GM10847 (cell line): ENCODE data around the gene MYO5B.

Experiments used
- POLR2A ChIP-seq: IDR thresholded peaks from 2 replicates; pipeline ENCODE4 v1.6.1; 2011; ENCODE audit not compliant: insufficient read length; ENCODE audit errors: extremely low read depth

The MYO5B gene

DNA sequence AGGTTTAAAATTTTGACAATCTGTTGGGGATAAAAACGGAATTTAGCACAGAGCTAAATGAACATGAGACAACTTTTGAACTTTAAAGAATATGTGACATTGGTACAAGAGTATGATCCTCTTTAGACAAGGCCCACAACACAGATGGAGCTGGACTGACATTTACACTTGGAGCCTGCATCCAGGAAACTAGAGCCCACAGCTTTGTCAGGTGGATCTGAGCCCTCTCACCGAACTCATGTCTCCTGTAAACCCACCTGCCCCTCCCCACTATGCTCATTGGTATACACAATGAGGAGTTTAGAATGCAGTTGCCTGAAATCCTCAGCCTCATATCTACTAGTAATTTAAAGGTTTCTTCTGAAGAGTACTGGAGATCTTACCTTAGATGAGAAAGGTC is 359.5 kb downstream of the MYO5B start:
- no peak for TF ChIP-seq POLR2A

DNA sequence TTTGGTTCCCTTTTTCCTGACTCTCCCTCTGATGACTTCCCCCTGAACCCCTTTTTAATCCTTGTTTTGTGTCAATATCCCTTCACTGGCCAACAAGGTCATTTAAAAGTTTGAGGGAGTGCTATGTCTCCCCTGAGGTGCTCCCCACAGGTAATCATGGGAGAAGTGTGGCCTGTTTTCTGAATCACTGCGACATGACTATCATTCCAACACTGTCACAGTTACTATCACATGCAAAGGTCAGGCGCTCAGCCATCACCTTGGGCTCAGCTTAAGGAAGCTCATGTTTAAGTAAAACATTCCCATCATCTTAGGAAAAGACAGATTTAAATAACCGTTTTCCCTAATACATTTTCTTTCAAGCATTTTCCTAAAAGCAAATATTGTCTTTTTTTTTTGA is 360.7 kb downstream of the MYO5B start:
- no peak for TF ChIP-seq POLR2A

DNA sequence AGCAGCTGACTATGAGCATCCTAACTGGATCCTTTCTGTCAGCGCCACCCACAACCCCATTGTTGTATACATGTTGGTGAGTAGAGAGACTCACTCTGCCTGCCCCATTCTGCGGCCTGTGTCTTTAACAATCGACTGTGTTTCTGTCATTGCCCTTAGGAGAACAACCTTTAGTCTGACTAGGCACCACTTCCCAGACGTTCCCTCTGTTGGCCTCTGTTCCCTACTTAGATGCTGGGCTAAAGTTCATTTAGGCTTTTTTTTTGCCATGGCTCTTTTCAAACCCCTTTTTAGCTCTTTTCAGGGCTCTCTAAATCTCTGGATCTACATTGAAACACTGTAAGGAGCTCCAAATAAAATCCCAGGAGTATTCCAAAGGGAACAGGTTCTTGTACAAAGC is 361.1 kb downstream of the MYO5B start:
- TF ChIP-seq POLR2A: no peak

DNA sequence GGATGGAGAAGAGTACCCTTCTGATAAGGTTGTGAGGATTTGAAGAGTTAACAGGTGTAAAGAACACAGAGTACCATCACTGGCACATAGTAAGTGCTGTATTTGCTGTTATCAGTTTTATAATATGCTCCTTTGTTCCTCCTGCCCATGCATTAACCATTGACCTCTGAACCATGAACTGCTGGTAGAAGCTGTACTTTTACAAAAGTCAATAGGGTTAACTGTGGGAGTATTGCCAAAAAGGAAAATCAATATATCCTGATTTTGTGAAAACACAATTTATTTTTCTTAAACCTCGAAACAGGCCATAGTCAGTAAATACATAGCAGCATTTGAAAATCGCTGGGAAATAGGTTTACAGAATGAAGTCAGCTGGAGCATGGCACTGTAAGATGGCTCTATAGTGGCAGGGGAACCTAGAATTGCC is 362.7 kb downstream of the MYO5B start:
- TF ChIP-seq POLR2A: no peak

DNA sequence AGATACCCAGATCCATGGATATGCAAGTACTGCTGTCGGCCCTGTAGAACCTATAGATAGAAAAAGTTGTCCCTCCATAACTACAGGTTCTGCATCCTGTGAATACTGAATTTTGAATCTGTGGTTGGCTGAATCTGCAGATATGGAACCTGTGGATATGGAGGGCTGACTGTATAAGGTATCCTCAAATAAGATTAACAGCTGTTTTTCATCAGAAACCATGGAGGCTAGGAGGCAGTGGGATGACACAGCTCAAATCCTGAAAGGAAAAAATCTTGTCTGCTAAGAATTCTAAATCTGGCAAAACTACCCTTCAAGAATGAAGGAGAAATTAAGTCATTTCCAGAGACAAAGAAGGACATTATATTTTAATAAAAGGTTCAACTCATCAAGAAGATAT is 367.0 kb downstream of the MYO5B start:
- TF ChIP-seq POLR2A: no peak

DNA sequence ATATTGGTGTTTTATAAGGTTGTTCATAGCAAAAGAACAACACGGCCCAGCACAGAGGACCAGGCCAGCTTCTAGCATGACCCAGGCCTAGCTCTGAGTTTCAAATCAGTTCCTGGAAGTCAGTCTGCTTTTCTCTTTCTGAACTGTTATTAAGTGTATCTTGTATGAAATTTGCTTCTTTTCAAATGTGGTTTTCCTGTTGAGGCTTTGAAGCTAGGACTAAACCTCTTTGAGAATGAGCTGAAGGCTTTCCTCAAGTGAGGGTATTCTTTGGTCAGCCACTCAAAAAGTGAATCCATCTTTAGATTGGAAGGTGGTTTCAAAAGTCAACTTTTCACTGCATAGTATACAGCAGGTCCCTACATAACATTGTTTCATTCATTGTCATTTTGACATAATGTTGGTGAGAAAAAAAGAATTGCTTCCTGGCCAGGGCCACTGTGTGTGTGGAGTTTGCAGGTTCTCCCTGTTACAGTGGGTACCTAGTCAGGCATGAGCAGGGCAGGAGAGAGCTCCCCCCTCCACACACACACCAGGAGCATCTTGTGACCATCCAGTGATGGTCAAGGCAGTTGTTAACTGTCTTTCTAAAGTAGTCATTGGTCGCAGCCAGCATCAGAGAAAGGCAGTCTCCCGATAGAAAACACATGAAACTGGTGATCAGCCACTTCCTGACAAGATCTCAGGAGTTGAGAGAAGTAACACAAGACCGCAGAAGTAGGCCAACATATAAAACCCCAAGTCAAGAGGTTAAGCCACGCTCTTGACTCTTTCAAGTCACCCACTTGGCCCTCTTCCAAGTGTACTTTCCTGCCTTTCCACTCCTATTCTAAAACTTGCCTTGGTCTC is 374.9 kb downstream of the MYO5B start:
- no peak for TF ChIP-seq POLR2A

DNA sequence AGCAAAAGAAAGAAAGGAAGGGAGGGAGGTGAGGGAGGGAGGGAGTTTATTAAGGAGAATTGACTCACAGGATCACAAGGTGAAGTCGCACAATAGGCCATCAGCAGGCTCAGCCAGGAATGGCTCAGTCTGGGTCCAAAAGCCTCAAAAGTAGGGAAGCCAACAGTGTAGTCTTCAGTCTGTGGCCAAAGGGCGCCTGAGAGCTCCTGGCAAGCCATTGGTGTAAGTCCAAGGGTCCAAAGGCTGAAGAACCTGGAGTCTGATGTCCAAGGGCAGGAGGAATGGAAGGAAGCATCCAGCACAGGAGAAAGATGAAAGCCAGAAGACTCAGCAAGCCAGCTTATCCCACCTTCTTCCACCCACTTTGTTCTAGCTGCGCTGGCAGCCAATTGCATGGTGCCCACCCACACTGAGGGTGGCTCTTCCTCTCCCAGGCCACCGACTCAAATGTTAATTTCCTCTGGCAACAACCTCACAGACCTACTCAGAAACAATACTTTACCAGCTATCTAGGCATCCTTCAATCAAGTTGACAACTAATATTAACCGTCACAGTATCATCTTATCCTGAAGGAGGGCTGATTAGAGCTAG is 375.8 kb downstream of the MYO5B start:
- no peak for TF ChIP-seq POLR2A

DNA sequence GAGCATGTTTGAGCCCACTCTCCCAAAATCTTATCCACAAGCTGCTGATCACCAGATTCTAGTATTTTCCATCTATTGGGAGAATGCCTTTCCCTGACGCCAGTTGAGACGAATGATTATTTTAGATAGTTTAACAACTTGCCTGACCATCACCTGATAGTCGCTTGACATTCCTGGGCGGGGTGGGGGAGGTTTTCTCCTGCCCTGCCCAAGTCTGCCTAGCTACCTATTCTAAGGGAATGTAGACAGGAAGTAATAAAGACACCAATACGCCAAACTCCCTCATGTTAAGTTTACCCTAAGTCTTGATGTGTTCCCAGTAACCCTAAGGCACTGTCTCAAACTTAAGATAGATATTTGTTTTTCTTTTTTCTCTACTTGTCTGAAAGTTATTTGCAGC is 377.0 kb downstream of the MYO5B start:
- no peak for TF ChIP-seq POLR2A

DNA sequence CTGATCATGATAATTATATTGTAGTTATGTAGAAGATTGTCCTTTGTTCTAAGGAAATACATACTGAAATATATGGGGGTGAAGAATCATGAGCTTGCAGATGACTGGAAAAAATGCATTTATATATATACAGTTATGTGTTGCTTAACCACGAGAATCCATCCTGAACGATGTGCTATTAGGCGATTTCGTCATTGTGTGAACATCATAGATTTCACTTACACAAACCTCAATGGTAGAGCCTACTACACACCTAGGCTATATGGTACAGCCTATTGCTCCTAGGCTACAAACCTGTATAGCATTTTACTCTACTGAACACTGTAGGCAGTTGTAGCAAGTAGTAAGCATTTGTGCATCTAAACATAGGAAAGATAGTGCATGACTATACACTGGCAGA is 379.0 kb downstream of the MYO5B start:
- no peak for TF ChIP-seq POLR2A

DNA sequence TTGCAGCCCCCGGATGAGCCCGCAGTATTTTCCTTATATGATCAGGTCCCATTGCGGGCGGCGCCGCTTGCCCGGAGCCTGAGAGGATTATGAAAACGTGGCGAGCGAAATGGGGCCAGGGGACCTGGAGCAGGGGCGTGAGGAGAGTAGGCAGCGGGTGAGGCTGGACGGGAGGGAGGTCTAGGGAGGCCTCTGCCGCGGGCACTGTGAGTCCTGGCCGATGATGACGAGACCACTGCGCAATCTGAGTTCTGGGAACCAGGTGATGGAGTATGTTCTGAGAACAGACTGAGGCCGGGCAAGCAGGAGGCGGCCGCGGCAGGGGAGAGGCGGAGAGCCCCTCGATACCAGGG is 380.8 kb downstream of the MYO5B start:
- no peak for TF ChIP-seq POLR2A

DNA sequence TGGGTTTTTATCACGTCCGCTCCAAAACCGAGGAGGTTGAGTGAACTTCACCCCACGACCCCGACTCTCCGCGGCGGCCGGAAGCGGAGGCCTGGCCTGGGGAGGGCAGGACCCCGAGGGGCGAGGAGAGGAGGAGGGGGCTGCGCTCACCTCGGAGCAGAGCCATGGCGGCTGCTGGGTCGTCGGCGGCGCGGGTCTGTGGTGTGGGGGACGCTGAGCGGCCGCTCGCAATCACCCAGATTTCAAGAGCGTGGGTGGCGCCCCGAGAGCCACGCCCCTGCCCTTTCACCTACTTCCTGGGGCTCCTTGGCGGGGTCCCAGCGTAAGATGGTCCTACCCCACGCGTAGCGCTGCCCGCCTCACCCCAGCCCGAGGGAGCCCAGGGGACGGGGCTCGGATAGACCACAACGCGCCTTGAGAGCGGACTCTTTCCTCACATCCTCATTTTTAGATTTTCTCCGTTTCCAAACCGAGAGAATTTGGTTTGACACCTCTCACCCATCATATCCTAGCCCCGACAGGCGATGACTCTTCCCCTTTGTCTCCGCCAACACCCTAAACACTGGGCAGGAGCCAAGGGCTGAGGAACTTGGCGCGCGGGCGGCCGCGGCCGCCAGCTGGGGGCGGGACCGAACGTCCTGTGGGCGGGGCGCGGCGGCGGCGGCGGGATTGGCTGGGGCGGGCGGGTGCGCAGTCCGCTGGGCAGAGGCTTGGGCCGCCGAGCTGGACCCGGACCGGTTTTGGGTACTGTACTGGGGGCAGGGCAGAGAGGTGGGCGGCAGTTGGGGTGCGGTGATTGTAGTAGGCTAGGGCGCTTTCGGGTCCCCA is 381.4 kb downstream of the MYO5B start, which contains the start of gene ACAA2:
ACAA2 (minus strand) TSS at position 215 of the 828 bp plus-strand sequence; CDS start at position 166, 49 bp downstream.
- peak; percentile 39 for TF ChIP-seq POLR2A

DNA sequence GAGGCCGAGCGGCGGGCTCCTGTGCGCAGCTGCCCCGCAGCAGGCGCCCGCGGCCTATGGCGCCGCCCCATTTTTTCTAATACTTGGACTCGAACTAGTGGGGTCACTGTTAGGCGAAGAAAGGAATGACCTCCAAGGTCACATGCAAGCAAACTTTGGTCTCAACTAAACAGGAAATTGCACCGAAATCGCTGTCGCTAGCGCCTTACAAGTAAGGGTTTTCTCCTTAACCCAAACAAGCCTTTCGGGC is 382.0 kb downstream of the MYO5B start:
- TF ChIP-seq POLR2A: no peak

DNA sequence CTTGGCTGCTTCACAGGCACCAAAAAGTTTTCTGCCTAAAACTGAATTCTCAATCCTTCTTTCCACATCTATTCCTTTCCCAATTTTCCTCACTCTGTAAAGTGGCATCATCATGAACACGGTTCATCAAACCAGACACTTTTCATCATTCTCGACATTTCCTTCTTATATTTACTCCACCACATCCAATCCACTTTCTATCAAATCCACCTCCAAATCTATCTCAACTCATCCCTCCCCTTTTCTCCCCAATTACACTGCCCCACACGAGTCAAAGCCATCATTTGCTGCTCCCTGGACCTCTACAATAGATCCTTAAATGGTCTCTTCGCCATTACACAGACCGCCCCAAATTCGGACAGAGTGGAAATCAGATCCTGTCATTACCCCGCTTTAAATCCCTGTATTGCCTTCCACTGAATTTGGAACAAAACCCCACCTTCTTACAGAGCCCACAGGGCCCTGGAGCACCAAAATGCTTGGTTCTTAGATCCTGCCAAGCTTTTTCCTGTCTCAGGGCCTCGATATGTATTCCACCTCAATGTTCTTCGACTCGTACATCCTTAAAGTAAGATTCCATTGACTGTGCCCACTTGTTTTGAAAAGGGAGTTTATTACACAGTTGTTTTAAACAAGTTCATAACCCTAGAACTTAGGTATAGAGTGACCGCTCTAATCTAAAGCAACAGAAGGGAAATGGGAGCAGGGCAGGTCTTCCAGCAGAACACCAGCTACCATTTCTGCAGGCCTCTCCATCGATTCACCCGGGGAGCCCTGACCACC is 382.5 kb downstream of the MYO5B start:
- no peak for TF ChIP-seq POLR2A

DNA sequence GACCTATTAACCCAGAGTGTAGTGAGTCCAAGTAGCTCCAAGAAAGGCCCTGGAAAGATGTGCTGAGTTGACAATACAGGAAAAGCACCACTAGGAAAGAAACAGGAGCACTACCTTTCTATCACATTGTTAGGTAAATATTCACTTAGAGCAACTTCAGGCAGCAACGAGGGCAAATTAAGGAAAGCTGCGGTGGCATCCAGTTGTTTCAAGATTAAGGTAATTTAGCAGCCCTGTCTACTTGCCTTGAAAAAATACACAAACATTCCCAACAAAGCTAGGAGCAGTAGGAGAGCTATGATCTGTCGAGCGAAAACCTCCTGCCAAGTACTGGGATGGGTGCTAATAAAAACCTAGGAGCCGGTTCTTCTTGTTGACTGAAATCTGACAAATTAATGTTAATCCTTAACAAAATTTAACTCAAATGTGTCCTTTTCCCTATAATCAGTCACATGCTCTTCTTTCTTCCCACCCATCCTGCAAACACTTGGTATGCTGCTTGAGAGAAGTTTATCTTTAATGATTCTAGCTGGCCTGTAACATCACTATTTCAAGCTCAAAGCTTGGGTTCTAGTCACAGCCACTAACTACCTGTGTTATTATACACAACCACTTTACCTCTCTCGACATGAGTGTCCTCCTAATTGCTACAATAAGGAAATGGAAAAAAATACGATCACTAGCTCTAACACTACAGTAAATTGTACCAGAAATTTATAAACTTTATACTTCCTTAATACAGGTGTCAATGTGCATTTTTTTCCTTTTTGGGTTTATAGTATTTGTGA is 383.6 kb downstream of the MYO5B start:
- TF ChIP-seq POLR2A: no peak

DNA sequence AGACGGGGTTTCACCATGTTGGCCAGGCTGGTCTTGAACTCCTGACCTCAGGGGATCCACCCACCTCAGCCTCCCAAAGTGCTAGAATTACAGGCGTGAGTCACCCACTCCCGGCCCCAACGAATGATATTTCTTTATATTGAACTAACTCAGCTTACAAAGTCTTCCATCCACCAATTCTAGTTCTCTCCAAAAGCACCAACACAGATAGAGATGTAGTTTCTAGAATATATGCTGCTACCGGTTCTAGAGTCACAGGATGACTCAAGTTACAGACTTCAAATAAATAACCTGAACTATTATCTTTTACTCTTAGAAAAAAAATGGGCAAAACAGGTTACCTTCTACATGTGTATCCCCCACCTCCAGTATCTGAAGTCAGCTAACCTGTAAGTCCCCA is 390.9 kb downstream of the MYO5B start:
- no peak for TF ChIP-seq POLR2A
